GM20431 (cell line): ENCODE results near the gene PPP1R12C.
"Not testable (repeated sequence)": the region's sequence is repeated elsewhere in the genome, so short reads cannot be mapped to it uniquely, and the experiment has no call there.

Experiments
- in situ Hi-C: fragments of 300-500 bp; cut with MseI, MboI; formaldehyde crosslinking; loops from one replicate; pipeline ENCODE4 v1.15.0; 2020; ENCODE audit warnings: low sequenced_read_pairs; ENCODE audit not compliant: unreplicated experiment

PPP1R12C gene

GRCh38 chr19:55113570-55114039 is 3.8 kb downstream of the PPP1R12C start:
- in situ Hi-C loops, result no loop called here

GRCh38 chr19:55112777-55113569 is 4.5 kb downstream of the PPP1R12C start:
- in situ Hi-C loops, result no loop called here

GRCh38 chr19:55112246-55112776 is 5.1 kb downstream of the PPP1R12C start:
- in situ Hi-C loops, result no loop called here

GRCh38 chr19:55111238-55111831 is 6.1 kb downstream of the PPP1R12C start:
- in situ Hi-C loops, result no loop called here

- in situ Hi-C loops, result no loop called here
Measured at GRCh38 chr19:55109527-55110291, 7.7 kb downstream of the PPP1R12C start.

- in situ Hi-C loops, result not testable (repeated sequence)
Measured at GRCh38 chr19:55107252-55107651, 10.2 kb downstream of the PPP1R12C start.

GRCh38 chr19:55106591-55106990 is 10.8 kb downstream of the PPP1R12C start:
- in situ Hi-C loops, result no loop called here

GRCh38 chr19:55105237-55105636 is 12.2 kb downstream of the PPP1R12C start:
- in situ Hi-C loops, result no loop called here

- in situ Hi-C loops, result no loop called here
Measured at GRCh38 chr19:55103190-55103589, 14.2 kb downstream of the PPP1R12C start.

GRCh38 chr19:55101261-55101660 is 16.2 kb downstream of the PPP1R12C start:
- in situ Hi-C loops, result no loop called here

- in situ Hi-C loops, result no loop called here
Measured at GRCh38 chr19:55099557-55100506, 17.6 kb downstream of the PPP1R12C start.

GRCh38 chr19:55098716-55099556 is 18.5 kb downstream of the PPP1R12C start:
- in situ Hi-C loops, result no loop called here

- in situ Hi-C loops, result no loop called here
Measured at GRCh38 chr19:55097864-55098715, 19.3 kb downstream of the PPP1R12C start.

- in situ Hi-C loops, result no loop called here
Measured at GRCh38 chr19:55096061-55096701, 21.3 kb downstream of the PPP1R12C start.

GRCh38 chr19:55095260-55096060 is 22.0 kb downstream of the PPP1R12C start:
- in situ Hi-C loops, result no loop called here

- in situ Hi-C loops, result no loop called here
Measured at GRCh38 chr19:55094456-55095259, 22.8 kb downstream of the PPP1R12C start.
